H9 (cell line): Measurements from ENCODE around the gene PTPN7. TPM values are rescaled to one million over a fixed set of nuclear protein-coding genes. Genes with fewer than 3 reads are reported as not detected.

ENCODE experiments used
- DNase-seq: peaks from one replicate; pipeline ENCODE4 v3.0.0-alpha.2; 2017
- H2AFZ ChIP-seq: one replicate; pipeline ENCODE4 v1.6.1; 2013; ENCODE audit warnings: mild to moderate bottlenecking, low read length, control low read depth, moderate library complexity
- H2AK5ac ChIP-seq: 2 replicates; pipeline ENCODE4 v1.6.1; 2013; ENCODE audit warnings: low read length, control low read depth, mixed read lengths; ENCODE audit not compliant: insufficient read length
- H2BK120ac ChIP-seq: one replicate; pipeline ENCODE4 v1.6.1; 2013; ENCODE audit warnings: low read depth, mild to moderate bottlenecking, low read length, control low read depth, inconsistent platforms; ENCODE audit not compliant: poor library complexity, severe bottlenecking
- H2BK12ac ChIP-seq: 2 replicates; pipeline ENCODE4 v1.6.1; 2013; ENCODE audit warnings: low read length, control low read depth, mixed read lengths, low read depth; ENCODE audit not compliant: insufficient read length
- H2BK15ac ChIP-seq: 2 replicates; pipeline ENCODE4 v1.6.1; 2013; ENCODE audit warnings: low read depth, low read length, control low read depth
- H2BK20ac ChIP-seq: one replicate; pipeline ENCODE4 v1.6.1; 2013; ENCODE audit warnings: low read depth, mild to moderate bottlenecking, low read length, control low read depth, inconsistent platforms; ENCODE audit not compliant: poor library complexity, severe bottlenecking
- H2BK5ac ChIP-seq: 2 replicates; pipeline ENCODE4 v1.6.1; 2013; ENCODE audit warnings: low read length, control low read depth, mixed read lengths; ENCODE audit not compliant: insufficient read length
- H3K14ac ChIP-seq: 2 replicates; pipeline ENCODE4 v1.6.1; 2013; ENCODE audit warnings: low read length, control low read depth; ENCODE audit not compliant: insufficient read depth
- H3K18ac ChIP-seq: 2 replicates; pipeline ENCODE4 v1.6.1; 2013; ENCODE audit warnings: low read depth, mild to moderate bottlenecking, mixed read lengths, low read length, control low read depth; ENCODE audit not compliant: insufficient read length
- H3K23ac ChIP-seq: 2 replicates; pipeline ENCODE4 v1.6.1; 2013; ENCODE audit warnings: low read length, control low read depth, mixed read lengths, low read depth; ENCODE audit not compliant: insufficient read length
- H3K23me2 ChIP-seq: 2 replicates; pipeline ENCODE4 v1.6.1; 2013; ENCODE audit warnings: low read depth, mild to moderate bottlenecking, mixed read lengths, low read length, control low read depth; ENCODE audit not compliant: insufficient read length, poor library complexity, severe bottlenecking
- H3K27ac ChIP-seq: 2 replicates; pipeline ENCODE4 v1.5.1; 2013; ENCODE audit warnings: low read length, control low read depth, mixed read lengths, low read depth; ENCODE audit not compliant: insufficient read length
- H3K27me3 ChIP-seq: 2 replicates; pipeline ENCODE4 v1.6.1; 2013; ENCODE audit warnings: low read length, control low read depth, inconsistent platforms; ENCODE audit not compliant: insufficient read depth
- H3K4ac ChIP-seq: 2 replicates; pipeline ENCODE4 v1.6.1; 2013; ENCODE audit warnings: low read depth, mild to moderate bottlenecking, control low read depth, inconsistent platforms, low read length, moderate library complexity
- H3K4me1 ChIP-seq: 2 replicates; pipeline ENCODE4 v1.6.1; 2013; ENCODE audit warnings: low read length, control low read depth, inconsistent platforms; ENCODE audit not compliant: insufficient read depth
- H3K4me2 ChIP-seq: 2 replicates; pipeline ENCODE4 v1.6.1; 2013; ENCODE audit warnings: low read length, control low read depth, mixed read lengths; ENCODE audit not compliant: insufficient read length, insufficient read depth
- H3K56ac ChIP-seq: 2 replicates; pipeline ENCODE4 v1.6.1; 2013; ENCODE audit warnings: low read depth, mild to moderate bottlenecking, mixed read lengths, low read length, control low read depth; ENCODE audit not compliant: insufficient read length
- H3K79me1 ChIP-seq: 2 replicates; pipeline ENCODE4 v1.6.1; 2013; ENCODE audit warnings: low read depth, mild to moderate bottlenecking, moderate library complexity, low read length, control low read depth, inconsistent platforms; ENCODE audit not compliant: insufficient read depth, poor library complexity, severe bottlenecking
- H3K79me2 ChIP-seq: 2 replicates; pipeline ENCODE4 v1.6.1; 2013; ENCODE audit warnings: low read length, control low read depth, inconsistent platforms; ENCODE audit not compliant: insufficient read depth
- H3K9ac ChIP-seq: 2 replicates; pipeline ENCODE4 v1.6.1; 2013; ENCODE audit warnings: low read length, control low read depth, mixed read lengths; ENCODE audit not compliant: insufficient read length; ENCODE audit errors: extremely low read depth
- H3K9me3 ChIP-seq: one replicate; pipeline ENCODE4 v1.6.1; 2013; ENCODE audit warnings: low read depth, low read length, inconsistent platforms; ENCODE audit not compliant: control insufficient read depth
- H3T11ph ChIP-seq: one replicate; pipeline ENCODE4 v1.6.1; 2013; ENCODE audit warnings: mild to moderate bottlenecking, low read length, control low read depth, inconsistent platforms
- H4K20me1 ChIP-seq: one replicate; pipeline ENCODE4 v1.6.1; 2013; ENCODE audit not compliant: control insufficient read depth, insufficient read length, insufficient read depth
- H4K5ac ChIP-seq: 2 replicates; pipeline ENCODE4 v1.6.1; 2013; ENCODE audit warnings: low read depth, mild to moderate bottlenecking, mixed read lengths, low read length, control low read depth; ENCODE audit not compliant: insufficient read length
- H4K8ac ChIP-seq: replicated peaks from 2 replicates; pipeline ENCODE4 v1.6.1; 2013; ENCODE audit warnings: low read length, control low read depth, mixed read lengths, low read depth; ENCODE audit not compliant: insufficient read length
- H4K91ac ChIP-seq: 2 replicates; pipeline ENCODE4 v1.6.1; 2013; ENCODE audit warnings: low read depth, mild to moderate bottlenecking, moderate library complexity, mixed read lengths, low read length, control low read depth; ENCODE audit not compliant: insufficient read length
- H3K27ac Mint-ChIP-seq, 3 experiments: 2 replicates in 2 of 3; 3 replicates in 1 of 3; pipeline ENCODE4 v1.8.0; 2020 to 2021; ENCODE audit warnings: mixed read lengths in 3 of 3, mild to moderate bottlenecking in 1 of 3, moderate library complexity in 1 of 3
- H3K27me3 Mint-ChIP-seq: 2 replicates; pipeline ENCODE4 v1.8.0; 2021; ENCODE audit warnings: low read depth, mild to moderate bottlenecking, moderate library complexity, mixed read lengths
- H3K36me3 Mint-ChIP-seq, 3 experiments: 2 replicates in 2 of 3; 3 replicates in 1 of 3; pipeline ENCODE4 v1.8.0; 2020 to 2021; ENCODE audit warnings: low read depth in 3 of 3, mixed read lengths in 3 of 3; ENCODE audit not compliant: insufficient read depth in 1 of 3
- H3K4me1 Mint-ChIP-seq, 2 experiments: 2 replicates each; pipeline ENCODE4 v1.8.0; 2020; ENCODE audit warnings: mixed read lengths in 2 of 2
- H3K4me3 Mint-ChIP-seq, 2 experiments: 2 replicates in 1 of 2; 3 replicates in 1 of 2; pipeline ENCODE4 v1.8.0; 2020 to 2021; ENCODE audit warnings: mild to moderate bottlenecking in 2 of 2, mixed read lengths in 2 of 2, moderate library complexity in 1 of 2
- H3K9me3 Mint-ChIP-seq, 2 experiments: 2 replicates in 1 of 2; 3 replicates in 1 of 2; pipeline ENCODE4 v1.8.0; 2020; ENCODE audit warnings: mild to moderate bottlenecking in 2 of 2, mixed read lengths in 2 of 2, moderate library complexity in 1 of 2
- CTCF ChIP-seq: fragments of 200-600 bp; sonication (generic); conservative IDR thresholded peaks from 3 replicates; pipeline ENCODE4 v1.8.0; 2021; ENCODE audit warnings: antibody characterized with exemption, mild to moderate bottlenecking
- WGBS: extraction: QIAGEN DNeasy Blood & Tissue Kit; methylation state at CpG from one replicate; pipeline ENCODE4 v1.1.7; 2013; ENCODE audit warnings: missing lambda C conversion rate, low lambda C conversion rate, mixed read lengths; ENCODE audit not compliant: insufficient read length; ENCODE audit errors: extremely low coverage; 5-methylcytosine and 5-hydroxymethylcytosine counted together
- total RNA-seq: library from RNA; stranded (reverse); gene quantifications from 2 replicates; pipeline ENCODE4 v1.2.1, GENCODE V29; 2021

PTPN7 gene
- total RNA-seq, 1 experiment from 2014 or later = 0.72 TPM

- DNase-seq = no peak
- Histone ChIP-seq H3K27me3 (no peaks in the 10 kb centered on the region), H3T11ph (no peak overlapping the region), H2AK5ac (no peak overlapping the region), H3K56ac (no peak overlapping the region), H4K91ac (no peak overlapping the region), H2BK12ac (no peak overlapping the region), H4K5ac (no peak overlapping the region), H3K23me2 (no peaks in the 10 kb centered on the region), H2BK5ac (no peak overlapping the region), H2BK15ac (no peak overlapping the region), H3K9me3 (no peaks in the 10 kb centered on the region), H3K23ac (no peak overlapping the region), H3K14ac (no peak overlapping the region; the same call in 1 of the 2 replicates), H2AFZ (no peak overlapping the region), H3K4me2 (no peak overlapping the region), H3K9ac (no peak overlapping the region), H2BK20ac (no peak overlapping the region), H3K79me1 (no peaks in the 10 kb centered on the region), H3K4me1 (no peaks in the 10 kb centered on the region), H3K4ac (no peak overlapping the region), H3K18ac (no peak overlapping the region), H3K79me2 (no peaks in the 10 kb centered on the region), H2BK120ac (no peak overlapping the region), H4K20me1 (no peaks in the 10 kb centered on the region), H3K27ac (no peak overlapping the region), H4K8ac (no peak overlapping the region)
- H3K4me3 Mint-ChIP-seq = no peak overlapping the region
- no peaks in the 10 kb centered on the region for H3K9me3 Mint-ChIP-seq
- H3K27me3 Mint-ChIP-seq = peaks cover 2% of the 10 kb centered on the region; the same call in 1 of the 2 replicates
- no peak for TF ChIP-seq CTCF
- peaks cover 12 to 33% of the 10 kb centered on the region in 2 experiments for H3K4me1 Mint-ChIP-seq
- H3K36me3 Mint-ChIP-seq = no peaks in the 10 kb centered on the region
- H3K27ac Mint-ChIP-seq = no peak overlapping the region
- no CpG with 5 or more reads among the region's 7 CpGs for WGBS
Measured at GRCh38 chr1:202168861-202169260, 8.5 kb upstream of the PTPN7 start.
